Endothelial cell of umbilical vein (primary cell): ENCODE measurements around the gene CEACAM3. TPM values are rescaled to one million over a fixed set of nuclear protein-coding genes. Genes with fewer than 3 reads are reported as not detected.

ENCODE experiments used
- BruUV-seq: library from RNA; stranded (reverse); fragments of 400-500 nt; replicated peaks from 2 replicates; lab custom pipeline; 2021; lab: Mats Ljungman, UMichigan
- CTCF ChIA-PET: fragments of 300-600, 350-600 bp; sonication (Branson Sonifier 250); formaldehyde crosslinking; loops from one replicate; lab custom pipeline; 2021; ENCODE audit warnings: antibody characterized with exemption, inconsistent platforms; lab: Charles Lee
- POLR2A ChIA-PET: fragments of 300-600, 350-600 bp; sonication (Branson Sonifier 250); formaldehyde crosslinking; loops from one replicate; lab custom pipeline; 2021; ENCODE audit warnings: antibody characterized with exemption, inconsistent platforms; lab: Charles Lee
- DNase-seq: peaks from one replicate; pipeline ENCODE4 v3.0.0-alpha.2; 2011; ENCODE audit warnings: low read depth, low spot score
- FAIRE-seq: peaks from 2 replicates; lab custom pipeline; 2011; peaks lifted over from hg19 to GRCh38; lab: Jason Lieb, UNC
- H2AFZ ChIP-seq: 2 replicates; pipeline ENCODE4 v1.6.0; 2012; ENCODE audit warnings: low read depth, low read length, control low read depth, inconsistent platforms
- H3K27ac ChIP-seq: 2 replicates; pipeline ENCODE4 v1.5.1; 2011; ENCODE audit warnings: low read depth, mild to moderate bottlenecking, control low read depth, low read length, moderate library complexity; ENCODE audit not compliant: insufficient read depth
- H3K27me3 ChIP-seq, 2 experiments: 2 replicates each; pipeline versions ENCODE4 v1.6.0 to v1.6.1; 2011; ENCODE audit warnings: low read length in 2 of 2, mixed read lengths in 1 of 2; ENCODE audit not compliant: control insufficient read depth in 2 of 2, insufficient read depth in 2 of 2
- H3K36me3 ChIP-seq, 2 experiments: 2 replicates in 1 of 2; 3 replicates in 1 of 2; pipeline ENCODE4 v1.5.1; 2011; ENCODE audit warnings: low read length in 2 of 2, mild to moderate bottlenecking in 1 of 2, moderate library complexity in 1 of 2; ENCODE audit not compliant: control insufficient read depth in 2 of 2, insufficient read depth in 2 of 2; ENCODE audit errors: extremely low read depth in 1 of 2
- H3K4me1 ChIP-seq: 3 replicates; pipeline ENCODE4 v1.5.1; 2011; ENCODE audit warnings: mild to moderate bottlenecking, low read length; ENCODE audit not compliant: control insufficient read depth, insufficient read depth; ENCODE audit errors: extremely low read depth
- H3K4me2 ChIP-seq: 2 replicates; pipeline ENCODE4 v1.6.1; 2011; ENCODE audit warnings: low read length, control low read depth, mixed read lengths; ENCODE audit not compliant: insufficient read depth
- H3K4me3 ChIP-seq, 3 experiments: fragments of 200-600 bp in 1 of 3; sonication (generic), shearing (Covaris generic) in 1 of 3; replicated peaks in 1 of 3; 2 replicates each; pipeline ENCODE4 v1.5.1; 2011 to 2016; ENCODE audit warnings: control low read depth in 3 of 3, low read length in 3 of 3, mild to moderate bottlenecking in 2 of 3, inconsistent platforms in 1 of 3, low read depth in 1 of 3, moderate library complexity in 1 of 3; ENCODE audit not compliant: insufficient read depth in 1 of 3
- H3K79me2 ChIP-seq: 2 replicates; pipeline ENCODE4 v1.6.0; 2012; ENCODE audit warnings: low read length, inconsistent platforms; ENCODE audit not compliant: control insufficient read depth, insufficient read depth
- H3K9ac ChIP-seq: replicated peaks from 2 replicates; pipeline ENCODE3; 2011; ENCODE audit warnings: low read length, control low read depth; ENCODE audit not compliant: insufficient read depth; ENCODE audit errors: extremely low read depth
- H3K9me1 ChIP-seq: replicated peaks from 3 replicates; pipeline ENCODE4 v1.6.0; 2011; ENCODE audit warnings: mild to moderate bottlenecking, low read length; ENCODE audit not compliant: control insufficient read depth, insufficient read depth; ENCODE audit errors: extremely low read depth
- H3K9me3 ChIP-seq: replicated peaks from 2 replicates; pipeline ENCODE4 v1.5.1; 2012; ENCODE audit warnings: low read length, inconsistent platforms; ENCODE audit not compliant: control insufficient read depth, insufficient read depth
- H4K20me1 ChIP-seq: replicated peaks from 2 replicates; pipeline ENCODE3; 2011; ENCODE audit warnings: mild to moderate bottlenecking, low read length; ENCODE audit not compliant: control insufficient read depth, insufficient read depth; ENCODE audit errors: extremely low read depth
- FOS ChIP-seq: IDR thresholded peaks from 2 replicates; pipeline ENCODE4 v1.6.1; 2011; ENCODE audit warnings: mild to moderate bottlenecking, low read length, moderate library complexity, borderline replicate concordance; ENCODE audit not compliant: insufficient read depth
- GATA2 ChIP-seq: IDR thresholded peaks from 2 replicates; pipeline ENCODE4 v1.7.0; 2011; ENCODE audit warnings: low read depth, mild to moderate bottlenecking, moderate library complexity, mixed read lengths, low read length; ENCODE audit not compliant: insufficient read length, insufficient read depth
- JUN ChIP-seq: IDR thresholded peaks from 2 replicates; pipeline ENCODE4 v1.6.1; 2011; ENCODE audit warnings: borderline replicate concordance, low read depth; ENCODE audit not compliant: insufficient read length, insufficient read depth
- MYC ChIP-seq: IDR thresholded peaks from one replicate; pipeline ENCODE4 v1.6.1; 2011; ENCODE audit warnings: mild to moderate bottlenecking, low read depth, low read length
- POLR2AphosphoS5 ChIP-seq: IDR thresholded peaks from 2 replicates; pipeline ENCODE4 v1.6.1; 2012; ENCODE audit warnings: low read depth, mild to moderate bottlenecking, control low read depth, low read length, moderate library complexity; ENCODE audit not compliant: insufficient read depth
- dilution Hi-C: fragments of 300-500 bp; cut with MboI; formaldehyde crosslinking; loops from one replicate; pipeline ENCODE4 v1.15.0; 2019; ENCODE audit warnings: low sequenced_read_pairs; ENCODE audit not compliant: extremely low pct_ligation_motif_present
- intact Hi-C: fragments of 100-400 bp; cut with micrococcal nuclease; formaldehyde crosslinking; loops from one replicate; pipeline ENCODE4 v1.10.0; 2022
- polyA plus RNA-seq, 4 experiments: library from polyadenylated mRNA; depleted of rRNA in 3 of 4; stranded (reverse) in 3 of 4; unstranded in 1 of 4; fragments of >200 nt; gene quantifications; 2 replicates each; pipeline versions ENCODE4 v1.2.1 to v1.2.3, GENCODE V29; 2011 to 2012; ENCODE audit warnings: missing spikeins in 1 of 4
- total RNA-seq: library from RNA; stranded (reverse); gene quantifications from 2 replicates; pipeline ENCODE4 v1.2.3, GENCODE V29; 2021
- TF ChIP-seq, protein P1 (sequence below): IDR thresholded peaks from 2 replicates; pipeline ENCODE4 v1.6.1; 2011; ENCODE audit not compliant: insufficient read depth, insufficient read length
- TF ChIP-seq, protein P2 (sequence below), 2 donors: IDR thresholded peaks; 1 replicate in 1 of 2; 2 replicates in 1 of 2; pipeline ENCODE4 v1.5.1; 2011; ENCODE audit warnings: low read length in 2 of 2, mild to moderate bottlenecking in 2 of 2, moderate library complexity in 2 of 2, control low read depth in 1 of 2, inconsistent platforms in 1 of 2, low read depth in 1 of 2; ENCODE audit not compliant: insufficient read depth in 1 of 2; ENCODE audit errors: extremely low read depth in 1 of 2

CEACAM3 gene
- total and polyA plus RNA-seq, 2 donors (not counting 3 experiments of a cell fraction or from before 2014, with no cell fraction given): not detected

DNA sequence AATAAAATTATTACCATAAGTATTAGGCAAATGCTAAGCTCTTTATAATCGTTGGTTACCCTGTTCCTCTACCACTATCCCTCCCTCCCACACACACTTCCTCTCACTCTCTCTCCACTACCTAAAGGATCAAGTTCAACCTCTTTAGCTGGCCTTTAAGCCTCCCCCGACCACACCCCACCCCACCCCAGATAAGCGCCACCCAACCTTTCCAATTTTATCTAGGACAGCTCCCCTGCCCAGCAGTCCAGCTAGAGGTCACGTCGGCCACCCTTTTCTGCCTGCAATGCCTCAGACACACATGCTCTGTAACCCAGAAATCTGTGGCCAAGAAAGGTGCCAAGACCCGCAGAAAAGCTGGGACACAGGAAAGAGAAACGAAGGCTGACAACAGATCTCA lies 47.0 kb downstream of the CEACAM3 start:
- dilution Hi-C loops: no loop called here

DNA sequence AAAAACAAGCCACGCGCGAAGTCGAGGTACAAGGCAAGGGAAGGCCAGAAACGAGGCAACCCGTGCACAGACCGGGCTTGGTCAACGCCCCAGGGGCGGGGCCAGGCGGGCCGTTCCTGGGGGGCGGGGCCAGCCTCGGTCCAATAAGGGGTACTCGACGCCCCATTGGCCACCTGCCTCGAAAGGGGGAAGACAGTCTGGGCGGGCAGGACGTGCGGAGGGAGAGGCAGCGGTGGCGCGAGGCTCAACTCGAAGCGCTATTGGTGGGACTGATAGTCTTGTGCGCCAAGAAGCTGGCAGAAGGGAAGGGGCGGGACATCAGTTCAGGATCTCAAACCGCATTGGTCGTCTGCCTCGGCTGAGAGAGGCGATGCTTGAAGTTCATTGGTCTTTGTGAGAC lies 48.2 kb downstream of the CEACAM3 start, which contains the start of gene LYPD4:
TSS of gene LYPD4 (minus strand) at position 83 of the 400 bp plus-strand sequence. CDS start 5,398 bp downstream, outside the sequence.
- dilution Hi-C loops: no loop called here
- ChIA-PET CTCF (no interaction called here), POLR2A (no interaction called here)
- no peaks in the 10 kb centered on the region for H3K27me3 ChIP-seq
- H3K4me2 ChIP-seq: no peak within 1 kb of the TSS
- H3K36me3 ChIP-seq: no peaks in the 10 kb centered on the region
- H3K9me1 ChIP-seq: no peaks in the 10 kb centered on the region
- BruUV-seq: no TSS peak
- no peak within 1 kb of the TSS for H3K4me3 ChIP-seq
- TF ChIP-seq POLR2AphosphoS5 (no peak), FOS (no peak), GATA2 (no peak), JUN (no peak)
- TF ChIP-seq, protein P1, sequence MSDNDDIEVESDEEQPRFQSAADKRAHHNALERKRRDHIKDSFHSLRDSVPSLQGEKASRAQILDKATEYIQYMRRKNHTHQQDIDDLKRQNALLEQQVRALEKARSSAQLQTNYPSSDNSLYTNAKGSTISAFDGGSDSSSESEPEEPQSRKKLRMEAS: no peak
- intact Hi-C loops: no loop called here
- no peak within 1 kb of the TSS for H3K9ac ChIP-seq
- H3K27ac ChIP-seq: no peak within 1 kb of the TSS
- H4K20me1 ChIP-seq: no peaks in the 10 kb centered on the region
- FAIRE-seq (no peak), DNase-seq (no peak)
- H3K9me3 ChIP-seq: no peaks in the 10 kb centered on the region
- H3K4me1 ChIP-seq: no peaks in the 10 kb centered on the region
- no peak within 1 kb of the TSS for H2AFZ ChIP-seq
- H3K79me2 ChIP-seq: no peaks in the 10 kb centered on the region

More for the DNA sequence above, 47.0 kb downstream of the CEACAM3 start:
- ChIA-PET POLR2A (no interaction called here), CTCF (interaction anchor here (1.0 to 1.3 kb wide), 2 partner anchors 9 to 52 kb away, joined by 3 to 5 read pairs; no protein-coding TSS in a partner anchor)
- TF ChIP-seq GATA2 (no peak), MYC (no peak), POLR2AphosphoS5 (no peak)
- TF ChIP-seq, protein P1: no peak
- TF ChIP-seq, protein P2, sequence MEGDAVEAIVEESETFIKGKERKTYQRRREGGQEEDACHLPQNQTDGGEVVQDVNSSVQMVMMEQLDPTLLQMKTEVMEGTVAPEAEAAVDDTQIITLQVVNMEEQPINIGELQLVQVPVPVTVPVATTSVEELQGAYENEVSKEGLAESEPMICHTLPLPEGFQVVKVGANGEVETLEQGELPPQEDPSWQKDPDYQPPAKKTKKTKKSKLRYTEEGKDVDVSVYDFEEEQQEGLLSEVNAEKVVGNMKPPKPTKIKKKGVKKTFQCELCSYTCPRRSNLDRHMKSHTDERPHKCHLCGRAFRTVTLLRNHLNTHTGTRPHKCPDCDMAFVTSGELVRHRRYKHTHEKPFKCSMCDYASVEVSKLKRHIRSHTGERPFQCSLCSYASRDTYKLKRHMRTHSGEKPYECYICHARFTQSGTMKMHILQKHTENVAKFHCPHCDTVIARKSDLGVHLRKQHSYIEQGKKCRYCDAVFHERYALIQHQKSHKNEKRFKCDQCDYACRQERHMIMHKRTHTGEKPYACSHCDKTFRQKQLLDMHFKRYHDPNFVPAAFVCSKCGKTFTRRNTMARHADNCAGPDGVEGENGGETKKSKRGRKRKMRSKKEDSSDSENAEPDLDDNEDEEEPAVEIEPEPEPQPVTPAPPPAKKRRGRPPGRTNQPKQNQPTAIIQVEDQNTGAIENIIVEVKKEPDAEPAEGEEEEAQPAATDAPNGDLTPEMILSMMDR (IDR thresholded peaks at IDR 0.05; ENCODE audit: extremely low read depth in 1 of 2, insufficient read depth in 1 of 2, low read depth in 1 of 2, low read length in 2 of 2): no peak
- Histone ChIP-seq H3K9me3 (no peaks in the 10 kb centered on the region), H3K36me3 (no peaks in the 10 kb centered on the region), H3K4me1 (no peaks in the 10 kb centered on the region), H3K27ac (no peak overlapping the region), H3K9ac (no peak overlapping the region), H3K4me2 (no peak overlapping the region), H3K27me3 (no peaks in the 10 kb centered on the region), H4K20me1 (no peaks in the 10 kb centered on the region), H2AFZ (no peak overlapping the region), H3K79me2 (no peaks in the 10 kb centered on the region), H3K4me3 (no peak overlapping the region), H3K9me1 (no peaks in the 10 kb centered on the region)
- no peak for FAIRE-seq
- intact Hi-C loops: no loop called here
- BruUV-seq: no TSS peak
- DNase-seq: no peak
